CD4-positive, alpha-beta T cell treated with Interleukin-17A for 4 hours (primary cell): Measurements from ENCODE around the gene PCNX3.

Experiments
- DNase-seq: peaks from one replicate; pipeline ENCODE4 v3.0.0-alpha.2; 2020; ENCODE audit warnings: mixed read lengths

Gene PCNX3

DNA sequence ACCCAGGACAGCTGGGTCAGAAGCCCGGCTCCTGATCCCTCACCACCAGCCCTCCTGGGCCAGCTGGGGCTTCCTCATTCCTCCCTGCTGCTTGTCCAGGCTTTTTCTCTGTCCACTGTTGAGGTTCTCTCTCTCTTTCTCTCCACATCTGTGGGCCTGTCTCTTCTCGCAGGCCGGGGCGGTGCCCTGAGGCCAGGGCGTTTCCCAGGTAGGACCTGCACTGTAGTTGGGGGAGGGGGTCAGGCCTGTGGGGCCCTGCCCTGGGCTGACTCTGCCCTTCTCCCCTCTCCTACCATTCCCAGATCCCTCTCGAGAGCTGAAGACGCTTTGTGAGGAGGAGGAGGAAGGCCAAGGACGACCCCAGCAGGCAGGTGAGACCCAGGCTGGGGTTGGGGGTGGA, 34.8 kb upstream of the PCNX3 start:
- DNase-seq: no peak

DNA sequence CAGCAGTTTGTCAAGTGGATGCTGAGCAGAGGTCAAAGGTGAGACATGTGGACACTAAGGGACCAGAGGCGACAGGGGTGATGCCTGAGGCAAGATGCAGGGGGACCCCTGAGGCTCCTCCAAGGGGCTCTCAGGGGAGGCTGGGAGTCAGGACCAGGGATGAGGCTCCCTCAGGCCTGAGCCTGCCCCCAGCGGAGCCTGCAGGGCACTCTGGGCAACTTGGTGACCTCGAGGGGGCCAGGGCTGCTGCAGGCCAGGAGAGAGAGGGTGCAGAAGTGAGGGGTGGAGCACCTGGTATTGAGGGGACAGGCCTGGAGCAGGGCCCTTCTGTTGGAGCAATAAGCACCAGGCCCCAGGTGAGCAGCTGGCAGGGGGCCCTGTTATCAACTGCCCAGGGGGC, 33.6 kb upstream of the PCNX3 start:
- DNase-seq: no peak

DNA sequence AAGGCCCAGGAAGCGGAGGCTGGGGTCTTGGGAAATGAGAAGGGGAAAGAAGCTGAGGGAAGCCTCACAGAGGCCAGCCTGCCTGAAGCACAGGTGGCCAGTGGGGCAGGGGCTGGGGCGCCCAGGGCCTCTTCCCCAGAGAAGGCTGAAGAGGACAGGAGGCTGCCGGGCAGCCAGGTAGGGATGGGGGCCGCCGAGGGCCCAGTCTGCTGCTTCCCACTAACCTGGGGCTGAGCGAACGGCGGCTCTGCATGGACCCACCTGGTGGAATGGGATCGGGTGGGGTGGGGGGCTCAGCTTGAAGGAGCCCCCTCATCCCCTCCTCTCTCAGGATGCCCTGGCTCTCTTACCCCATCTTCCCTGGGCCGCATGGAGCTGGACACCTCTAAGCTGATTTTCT, 32.0 kb upstream of the PCNX3 start:
- DNase-seq: no peak

DNA sequence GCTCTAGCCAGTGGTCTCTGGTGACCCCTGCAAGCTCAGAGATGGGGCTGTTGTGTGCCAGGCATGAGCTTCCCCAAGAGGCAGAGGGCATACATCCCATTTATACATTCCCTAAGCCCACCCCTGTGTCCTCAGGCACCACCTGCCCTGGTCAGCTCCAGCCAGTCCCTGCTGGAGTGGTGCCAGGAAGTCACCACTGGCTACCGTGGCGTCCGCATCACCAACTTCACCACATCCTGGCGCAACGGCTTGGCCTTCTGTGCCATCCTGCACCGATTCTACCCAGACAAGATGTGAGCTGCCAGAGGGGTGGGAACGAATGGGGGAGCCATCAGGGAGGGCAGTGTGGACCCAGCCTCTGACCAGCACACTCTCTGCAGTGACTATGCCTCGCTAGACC, 31.5 kb upstream of the PCNX3 start:
- DNase-seq: no peak

DNA sequence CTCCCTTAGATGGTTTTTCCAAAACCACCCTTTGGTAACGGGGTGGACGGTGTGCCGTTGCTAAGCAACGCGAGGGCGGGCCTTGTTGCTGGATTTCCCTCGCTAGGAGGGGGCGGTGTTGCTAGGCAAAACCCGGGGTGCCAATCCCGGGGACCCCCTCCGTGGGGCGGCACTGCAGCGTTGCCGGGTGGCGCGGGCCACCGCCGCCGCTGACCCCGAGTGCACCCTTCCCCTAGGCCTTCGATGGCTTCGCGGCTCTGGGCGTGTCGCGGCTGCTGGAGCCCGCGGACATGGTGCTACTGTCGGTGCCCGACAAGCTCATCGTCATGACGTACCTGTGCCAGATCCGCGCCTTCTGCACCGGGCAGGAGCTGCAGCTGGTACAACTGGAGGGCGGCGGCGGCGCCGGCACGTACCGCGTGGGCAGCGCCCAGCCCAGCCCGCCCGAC, 30.8 kb upstream of the PCNX3 start:
- DNase-seq: no peak

DNA sequence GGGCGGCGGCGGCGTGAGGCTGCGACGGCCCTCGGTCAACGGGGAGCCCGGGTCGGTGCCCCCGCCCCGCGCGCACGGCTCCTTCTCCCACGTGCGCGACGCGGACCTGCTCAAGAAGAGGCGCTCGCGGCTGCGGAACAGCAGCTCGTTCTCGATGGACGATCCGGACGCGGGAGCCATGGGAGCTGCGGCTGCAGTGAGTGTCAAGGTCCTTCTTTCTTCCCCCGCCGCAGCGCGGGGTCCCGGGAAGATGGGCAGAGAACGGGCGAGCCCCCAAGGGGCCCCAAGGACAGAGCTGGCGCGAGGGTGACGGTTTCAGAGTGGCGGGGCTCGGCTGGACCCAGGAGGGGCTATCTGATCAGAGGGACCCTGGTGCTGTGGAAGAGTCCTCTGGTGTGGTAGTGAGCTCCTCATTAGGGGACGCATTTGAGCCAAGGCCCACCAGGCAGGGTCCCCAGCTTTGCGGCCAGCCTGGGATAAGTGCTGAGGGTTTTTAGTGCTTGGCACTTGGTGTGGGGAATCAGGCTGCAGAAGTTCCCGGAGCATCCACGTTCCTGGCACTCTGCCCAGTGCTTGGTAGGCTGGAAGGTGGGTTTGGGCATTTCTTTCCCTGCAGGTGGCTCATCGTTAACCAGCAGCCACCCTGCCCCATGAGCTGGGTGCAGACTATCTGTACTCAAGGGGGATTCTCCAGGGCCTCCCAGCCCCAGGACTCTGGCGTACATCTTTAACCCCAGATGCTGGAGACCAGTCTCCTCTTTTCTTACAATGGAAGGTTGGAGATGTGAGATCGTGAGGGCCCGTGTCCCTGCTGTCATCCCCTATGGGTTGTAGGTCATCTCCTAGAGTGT, 30.0 kb upstream of the PCNX3 start:
- DNase-seq: no peak

DNA sequence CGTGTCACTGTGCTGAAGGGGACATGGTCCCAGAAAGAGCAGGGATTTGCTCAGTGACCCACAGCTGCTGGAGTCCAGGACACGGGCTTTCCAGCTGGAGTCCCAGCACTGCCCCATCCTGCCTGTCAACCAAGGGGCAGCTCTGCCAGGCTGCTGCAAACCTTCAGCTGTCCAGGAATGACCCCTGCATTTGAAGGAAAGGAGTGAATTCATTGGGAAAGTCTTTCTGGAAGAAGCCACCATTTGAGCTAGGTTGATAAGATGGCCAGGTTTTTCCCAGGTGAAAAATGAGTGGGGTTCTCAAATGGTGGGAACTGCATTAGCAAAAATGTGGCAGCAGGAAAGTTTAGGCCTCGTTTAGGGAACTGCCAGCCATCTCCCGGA, 29.3 kb upstream of the PCNX3 start:
- no peak for DNase-seq

DNA sequence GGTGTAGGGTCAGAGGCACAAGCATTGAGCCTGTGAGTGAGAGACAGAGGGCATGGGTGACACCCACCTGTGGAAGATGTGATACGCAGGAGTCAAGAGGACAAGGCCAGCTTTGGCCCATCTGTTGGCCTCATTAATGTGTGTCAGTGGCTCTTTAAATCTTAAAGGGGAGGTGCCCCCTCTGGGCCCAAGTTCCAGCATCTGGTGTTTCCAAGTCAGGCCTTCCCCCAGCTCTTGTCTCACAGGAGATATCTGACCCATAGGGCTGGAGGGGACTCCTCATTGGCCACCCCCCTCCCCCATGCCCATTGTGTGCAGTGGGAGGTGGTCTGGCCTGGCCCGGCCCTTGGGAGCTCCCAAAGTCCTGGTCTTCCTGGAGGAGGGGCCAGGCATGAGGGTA, 28.9 kb upstream of the PCNX3 start:
- DNase-seq: no peak

DNA sequence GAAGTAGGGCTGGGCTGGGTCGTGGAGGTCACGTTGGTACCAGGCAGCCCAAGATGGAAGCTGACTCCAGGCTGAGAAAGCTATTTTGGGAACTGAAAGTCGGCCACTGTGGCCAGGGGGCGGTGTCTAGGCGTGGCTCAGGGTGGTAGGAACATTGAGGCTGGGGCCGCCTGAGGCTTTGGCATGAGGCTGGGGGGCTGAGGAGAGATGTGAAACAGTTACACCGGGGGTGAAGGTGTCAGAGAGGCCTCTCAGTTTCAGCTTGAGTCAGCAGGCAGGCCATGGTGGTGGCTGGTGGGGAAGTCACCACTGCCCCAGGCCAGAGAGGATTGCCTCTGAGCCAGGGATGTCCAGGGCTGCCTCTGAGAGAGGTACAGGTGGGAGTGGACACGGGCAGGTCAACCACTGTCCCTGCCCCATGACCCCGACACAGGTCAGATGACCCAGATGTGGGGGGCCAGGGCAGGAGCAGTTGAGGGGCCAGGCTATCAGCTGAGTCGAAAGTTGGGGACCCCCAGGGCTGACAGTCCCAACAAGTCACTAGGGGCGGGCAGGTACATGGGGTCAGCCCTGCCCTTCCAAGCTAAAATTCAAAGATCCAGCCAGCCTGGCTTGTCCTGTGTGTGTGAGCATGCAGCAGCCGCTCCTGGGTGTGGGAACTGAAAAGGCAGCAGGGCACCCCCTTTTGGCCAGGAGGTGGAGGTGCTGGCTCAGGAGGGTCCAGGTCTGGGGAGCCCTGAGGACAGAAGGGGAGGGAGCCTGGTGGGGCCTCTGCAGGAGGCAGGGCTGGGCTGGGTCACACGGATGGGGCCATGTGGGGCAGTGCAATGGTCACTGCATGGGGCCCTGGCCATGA, 27.1 kb upstream of the PCNX3 start:
- peak; percentile 83 for DNase-seq

DNA sequence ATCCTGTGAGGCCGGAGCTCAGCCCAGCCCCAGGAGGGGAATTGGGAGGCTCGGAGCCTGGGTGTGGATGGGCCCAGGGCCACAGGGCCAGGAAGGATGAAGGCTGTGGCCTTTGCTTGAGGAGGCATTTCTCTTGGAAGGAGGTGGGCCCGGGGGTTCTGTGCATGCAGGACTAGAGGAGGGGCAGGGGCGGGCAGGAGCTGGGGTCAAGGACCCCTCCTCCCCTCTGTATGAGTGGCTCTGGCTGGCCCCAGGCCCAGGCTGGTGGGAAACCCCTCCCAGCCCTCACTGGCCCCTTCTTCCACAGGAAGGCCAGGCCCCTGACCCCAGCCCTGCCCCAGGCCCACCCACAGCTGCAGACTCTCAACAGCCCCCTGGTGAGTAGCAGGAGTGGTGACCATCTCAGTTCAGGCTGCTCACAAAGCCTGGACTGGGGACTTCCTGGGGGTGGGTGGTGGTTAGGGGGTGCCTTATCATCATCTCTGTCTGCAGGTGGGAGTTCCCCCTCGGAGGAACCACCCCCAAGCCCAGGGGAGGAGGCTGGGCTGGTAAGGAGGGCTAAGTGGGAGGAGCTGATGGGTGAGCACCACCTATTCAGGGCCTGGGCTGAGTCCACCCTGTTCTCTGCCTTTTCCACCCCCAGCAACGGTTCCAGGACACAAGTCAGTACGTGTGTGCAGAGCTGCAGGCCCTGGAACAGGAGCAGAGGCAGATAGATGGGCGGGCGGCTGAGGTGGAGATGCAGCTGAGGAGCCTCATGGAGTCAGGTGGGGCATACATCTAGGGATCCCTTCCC, 25.9 kb upstream of the PCNX3 start:
- no peak for DNase-seq

DNA sequence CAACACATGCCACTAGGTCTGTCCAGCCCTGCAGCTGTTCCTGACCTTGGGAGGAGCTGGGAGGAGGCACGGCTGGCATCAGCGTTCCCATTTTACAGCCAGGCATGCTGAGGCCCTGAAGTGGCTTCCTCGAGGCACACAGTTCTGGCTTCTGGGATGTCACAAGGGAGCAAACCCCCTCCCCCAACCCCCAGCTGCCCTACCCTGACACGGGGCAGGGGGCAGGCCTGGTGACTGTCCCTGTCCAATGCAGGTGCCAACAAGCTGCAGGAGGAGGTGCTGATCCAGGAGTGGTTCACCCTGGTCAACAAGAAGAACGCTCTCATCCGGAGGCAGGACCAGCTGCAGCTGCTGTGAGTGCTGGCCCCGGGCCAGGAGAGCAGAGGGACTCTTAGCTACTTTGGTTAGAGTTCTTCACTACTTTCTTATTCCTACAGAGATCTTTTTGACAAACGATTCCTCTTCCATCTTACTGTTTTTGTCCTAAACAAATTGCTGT, 25.3 kb upstream of the PCNX3 start:
- DNase-seq: no peak

DNA sequence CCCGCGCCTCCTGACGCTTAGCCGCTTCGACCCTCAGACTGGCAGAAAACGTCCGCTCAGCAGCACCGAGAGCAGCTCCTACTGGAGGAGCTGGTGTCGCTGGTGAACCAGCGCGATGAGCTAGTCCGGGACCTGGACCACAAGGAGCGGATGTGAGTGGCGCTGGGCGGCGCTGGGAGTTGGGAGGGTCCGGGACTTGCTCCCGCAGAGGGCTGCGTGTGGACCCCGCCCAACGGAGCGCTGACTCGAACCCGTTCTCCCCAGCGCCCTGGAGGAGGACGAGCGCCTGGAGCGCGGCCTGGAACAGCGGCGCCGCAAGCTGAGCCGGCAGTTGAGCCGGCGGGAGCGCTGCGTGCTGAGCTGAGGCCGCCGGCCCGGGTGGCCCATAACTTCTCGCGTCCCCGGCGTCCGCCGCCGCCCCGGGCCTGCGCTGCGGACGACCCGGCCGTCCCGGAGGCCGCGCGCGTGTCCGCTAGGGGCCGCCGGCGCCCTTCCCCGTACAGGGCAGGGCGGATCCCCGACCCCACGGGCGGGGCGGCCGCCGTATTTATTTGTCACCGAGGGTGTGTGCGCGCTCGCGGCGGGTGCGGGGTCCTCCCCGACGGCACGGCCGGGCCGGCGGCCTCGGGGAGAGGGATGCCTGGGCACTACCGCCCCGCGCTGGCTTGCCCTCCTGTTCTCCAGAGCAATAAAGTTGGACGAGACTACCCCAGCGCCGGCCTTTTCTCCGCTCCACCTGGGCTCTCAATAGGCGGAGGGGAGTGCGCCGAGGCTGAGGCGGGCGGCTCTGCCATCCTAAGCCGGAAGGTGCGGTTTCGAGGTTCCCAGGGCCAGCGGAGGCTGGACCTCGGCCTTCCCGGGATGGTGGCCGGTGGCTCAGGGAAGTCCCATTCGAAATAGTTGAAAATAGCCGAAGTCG, 23.4 kb upstream of the PCNX3 start:
- DNase-seq: no peak

DNA sequence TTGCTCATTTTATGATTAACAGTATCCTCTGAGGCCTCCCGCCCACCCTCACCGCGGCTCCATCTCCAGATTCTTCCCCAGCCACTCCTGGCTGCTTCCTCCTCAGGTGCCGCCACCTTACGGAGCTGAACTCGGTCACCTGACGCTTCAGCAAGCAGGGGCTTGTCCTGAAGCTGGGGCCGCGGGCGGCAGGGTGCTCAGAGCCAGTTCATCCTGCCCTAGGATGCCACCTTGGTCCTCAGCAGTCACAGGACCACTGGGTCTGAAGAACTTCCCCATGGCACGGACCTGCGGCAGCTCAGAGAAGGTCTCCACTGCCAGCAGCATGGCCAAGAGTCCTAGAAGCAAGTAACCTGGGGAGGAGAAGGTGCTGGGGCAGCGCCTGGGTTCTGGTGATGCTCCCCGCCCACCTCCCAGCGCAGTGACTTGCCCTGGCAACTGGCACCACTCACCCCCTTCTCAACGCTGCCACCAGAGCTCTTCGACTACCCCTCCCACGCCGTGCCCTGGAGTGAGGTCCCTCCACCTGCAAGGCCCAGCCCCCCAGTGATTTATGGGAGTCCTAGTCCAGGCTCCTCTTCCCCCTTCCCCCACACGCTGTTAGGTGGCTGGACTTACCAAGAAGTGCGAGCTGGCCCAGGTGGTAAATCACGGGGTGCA, 22.6 kb upstream of the PCNX3 start:
- no peak for DNase-seq

DNA sequence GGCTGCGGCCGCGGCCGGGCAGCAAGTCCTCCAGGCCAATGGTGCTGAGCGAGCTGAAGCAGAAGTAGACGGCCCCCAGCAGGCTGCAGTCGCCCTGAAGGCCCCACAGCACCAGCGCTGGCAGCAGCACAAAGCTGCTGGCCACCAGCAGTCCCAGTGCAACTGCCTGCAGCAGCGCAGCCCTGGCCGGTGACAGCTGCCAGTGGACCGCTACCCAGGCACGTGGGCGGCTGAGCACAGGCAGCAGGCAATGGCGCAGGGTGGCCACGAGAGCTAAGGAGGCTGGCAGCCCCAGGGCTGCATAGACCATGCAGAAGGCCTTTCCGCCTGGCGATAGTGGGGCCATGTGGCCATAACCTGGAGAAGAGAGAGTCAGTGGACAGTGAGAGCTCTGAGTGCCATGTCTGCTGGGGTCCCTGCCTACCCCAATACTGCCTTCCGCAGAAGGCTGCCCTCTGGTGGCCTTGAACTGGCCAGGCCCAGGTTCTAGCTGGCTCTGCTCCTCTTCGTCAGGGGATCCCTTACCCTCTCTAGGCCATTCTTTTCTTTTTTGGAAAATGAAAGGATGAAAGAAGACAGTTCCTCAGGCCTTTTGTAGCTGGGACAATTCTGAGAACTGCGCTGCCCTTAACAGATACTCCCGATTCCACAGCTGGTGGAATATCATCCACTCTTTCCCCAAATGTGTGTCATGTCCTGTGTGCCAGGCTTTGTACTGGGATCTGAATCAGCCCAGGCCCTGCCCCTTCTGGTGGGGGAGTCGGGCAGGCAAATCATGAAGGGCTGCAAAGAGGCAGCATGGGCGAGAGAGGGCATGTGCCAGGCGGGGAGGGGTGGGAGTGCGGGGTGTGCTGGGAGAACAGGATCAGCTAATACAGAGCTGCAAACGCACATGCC, 21.8 kb upstream of the PCNX3 start:
- DNase-seq: peak; percentile 69

DNA sequence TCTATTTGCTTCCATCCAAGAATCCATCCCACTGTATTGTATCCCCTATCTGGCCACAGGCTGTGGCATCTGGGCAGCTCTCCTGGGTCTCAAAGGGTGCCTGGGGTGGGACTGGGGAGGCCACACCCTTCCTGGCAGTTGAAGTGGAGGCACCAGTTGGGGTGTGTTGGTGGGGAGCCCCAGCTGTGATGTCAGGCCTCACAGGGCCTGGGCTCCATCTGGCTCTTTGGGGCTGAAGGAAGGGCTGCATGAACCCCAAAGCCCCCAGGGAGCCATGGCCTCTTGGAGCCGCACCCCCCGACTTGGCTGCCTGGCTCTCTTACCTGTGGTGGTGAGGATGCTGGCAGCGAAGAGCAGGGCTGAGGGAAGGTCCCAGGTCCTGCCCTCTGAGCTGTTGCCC, 20.4 kb upstream of the PCNX3 start:
- DNase-seq: no peak

DNA sequence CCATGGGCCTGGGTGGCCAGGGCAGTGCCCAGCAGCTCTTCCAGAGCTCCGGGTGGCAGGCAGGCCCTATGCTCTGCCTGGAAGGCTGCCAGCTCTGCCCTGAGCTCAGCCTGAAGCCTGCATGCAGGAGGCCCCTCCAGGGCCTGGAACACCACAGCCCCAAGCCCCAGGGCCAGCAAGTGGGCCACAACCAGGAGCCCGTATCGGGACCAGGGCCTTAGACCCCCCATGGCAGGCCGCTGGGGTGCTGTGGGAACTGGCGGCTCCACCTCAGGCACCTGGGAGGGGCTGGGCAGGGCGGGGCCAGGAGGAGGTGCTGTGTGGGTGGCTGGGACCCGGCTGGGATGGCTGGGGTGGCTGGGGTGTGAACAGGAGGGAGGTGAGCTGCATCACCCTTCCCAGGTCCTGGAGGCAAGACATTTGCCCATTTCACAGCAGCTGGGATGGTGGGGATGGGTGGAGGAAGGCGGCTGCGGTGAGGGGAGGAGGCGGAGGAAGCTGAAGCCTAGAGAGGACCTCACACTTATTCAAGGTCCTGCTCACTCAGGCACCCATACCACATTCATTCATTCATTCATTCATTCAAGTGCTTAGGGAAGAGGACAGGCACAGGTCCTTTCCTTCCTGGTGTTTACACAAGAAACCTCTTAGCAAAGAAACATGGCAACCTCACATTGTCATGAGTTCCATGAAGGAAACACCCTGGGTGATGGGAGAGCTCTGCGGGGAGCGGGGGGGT, 19.9 kb upstream of the PCNX3 start, which contains the start of gene KCNK7:
KCNK7 (minus strand) TSS at position 258 of the 739 bp plus-strand sequence; CDS start at position 230, 28 bp downstream.
- no peak for DNase-seq

DNA sequence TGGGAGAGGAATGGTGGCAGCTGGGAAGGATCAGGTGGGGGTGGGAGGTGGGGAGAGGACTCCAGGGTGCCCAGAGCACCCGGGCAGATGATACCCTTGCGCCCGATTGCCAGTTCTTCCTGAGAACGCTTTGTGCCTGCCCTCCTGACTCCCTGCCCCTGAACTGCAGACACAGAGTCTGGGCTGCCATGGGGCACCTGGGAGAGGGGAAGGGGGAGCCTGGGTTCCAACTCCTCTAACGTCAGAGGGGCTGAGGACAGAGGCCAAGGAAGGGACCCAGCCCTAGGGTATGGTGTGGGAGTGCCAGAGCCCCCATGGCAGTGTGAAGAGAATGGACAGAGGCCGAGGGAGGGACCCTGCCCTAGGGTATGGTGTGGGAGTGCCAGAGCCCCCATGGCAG, 19.1 kb upstream of the PCNX3 start:
- no peak for DNase-seq

DNA sequence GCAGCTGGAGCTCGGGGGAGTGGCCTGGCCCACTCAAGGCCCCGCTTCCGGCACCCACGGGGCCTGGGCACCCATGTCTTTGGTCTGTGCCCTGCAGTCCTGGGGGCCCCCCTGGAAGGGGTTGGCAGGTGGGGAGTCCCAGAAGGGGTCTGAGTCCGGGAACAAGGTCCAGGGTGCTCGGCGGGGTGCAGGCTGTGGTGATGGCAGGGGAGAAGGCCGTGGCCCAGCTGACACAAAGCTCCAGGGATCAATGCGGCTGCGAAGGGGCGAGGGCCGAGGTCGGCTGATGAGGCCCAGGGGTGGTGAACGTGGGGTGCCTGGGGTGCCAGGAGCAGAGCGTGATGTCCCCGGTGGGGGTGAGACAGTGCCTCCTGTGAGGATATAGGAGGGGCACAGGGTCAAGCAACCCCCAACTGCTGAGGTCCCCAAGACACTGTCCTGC, 17.3 kb upstream of the PCNX3 start:
- no peak for DNase-seq

DNA sequence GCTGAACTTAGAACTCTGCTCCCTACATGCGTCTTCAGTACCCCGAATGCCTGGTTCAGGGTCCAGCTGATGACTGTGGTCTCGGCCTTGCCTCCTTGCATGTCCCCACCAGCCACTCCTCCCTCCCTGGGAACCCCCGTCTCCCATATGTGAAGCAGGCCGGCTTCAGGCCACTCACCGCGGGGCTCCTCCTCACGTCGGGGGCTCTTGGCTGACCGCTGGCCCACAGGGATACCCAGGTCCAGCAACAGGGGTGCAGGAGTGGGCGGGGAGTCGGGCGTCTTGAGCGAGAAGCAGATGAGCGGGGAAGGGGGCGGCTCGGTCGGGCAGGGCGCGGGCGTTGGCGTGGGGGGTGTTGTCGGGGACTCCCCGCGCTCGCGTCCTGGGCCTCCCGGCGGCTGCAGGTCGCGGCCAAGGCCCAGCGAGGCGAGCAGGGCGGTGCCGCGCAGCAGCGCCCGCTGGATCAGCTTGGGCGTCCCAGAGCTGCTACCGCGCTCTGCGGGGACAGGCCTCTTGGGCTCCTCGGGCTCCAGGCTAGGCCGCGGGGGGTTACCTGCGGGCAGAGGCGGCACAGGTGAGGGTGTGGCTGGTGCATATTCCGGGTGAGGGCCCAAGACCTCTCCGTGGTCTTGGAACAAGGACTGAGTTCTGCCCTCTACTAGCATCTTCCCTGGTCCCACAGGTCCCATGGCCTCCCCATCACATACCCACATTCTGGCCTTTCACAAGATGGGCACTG, 16.2 kb upstream of the PCNX3 start:
- no peak for DNase-seq
